Esophagus muscularis mucosa (tissue), 3 donors: ENCODE data around the gene PHGDH.

Experiments
- POLR2A ChIP-seq: fragments of 450-650 bp; IDR thresholded peaks from one replicate; pipeline ENCODE4 v1.6.1; 2017; ENCODE audit warnings: antibody characterized with exemption, moderate library complexity, mild to moderate bottlenecking, low read depth
- POLR2AphosphoS5 ChIP-seq, 2 donors: sonication (generic); formaldehyde crosslinking; IDR thresholded peaks; one replicate each; pipeline ENCODE4 v1.6.1; 2017; ENCODE audit warnings: antibody characterized with exemption in 2 of 2
- TF ChIP-seq, protein P1 (sequence below), 3 experiments: fragments of 200-600 bp in 2 of 3; fragments of 450-650 bp in 1 of 3; sonication (generic) in 2 of 3; IDR thresholded peaks; one replicate each; pipeline ENCODE4 v1.5.1; 2017 to 2019; ENCODE audit warnings: antibody characterized with exemption in 3 of 3, mild to moderate bottlenecking in 2 of 3, moderate library complexity in 1 of 3

GRCh38 chr1:119784191-119784781 is 72.6 kb downstream of the PHGDH start:
- TF ChIP-seq, protein P1, sequence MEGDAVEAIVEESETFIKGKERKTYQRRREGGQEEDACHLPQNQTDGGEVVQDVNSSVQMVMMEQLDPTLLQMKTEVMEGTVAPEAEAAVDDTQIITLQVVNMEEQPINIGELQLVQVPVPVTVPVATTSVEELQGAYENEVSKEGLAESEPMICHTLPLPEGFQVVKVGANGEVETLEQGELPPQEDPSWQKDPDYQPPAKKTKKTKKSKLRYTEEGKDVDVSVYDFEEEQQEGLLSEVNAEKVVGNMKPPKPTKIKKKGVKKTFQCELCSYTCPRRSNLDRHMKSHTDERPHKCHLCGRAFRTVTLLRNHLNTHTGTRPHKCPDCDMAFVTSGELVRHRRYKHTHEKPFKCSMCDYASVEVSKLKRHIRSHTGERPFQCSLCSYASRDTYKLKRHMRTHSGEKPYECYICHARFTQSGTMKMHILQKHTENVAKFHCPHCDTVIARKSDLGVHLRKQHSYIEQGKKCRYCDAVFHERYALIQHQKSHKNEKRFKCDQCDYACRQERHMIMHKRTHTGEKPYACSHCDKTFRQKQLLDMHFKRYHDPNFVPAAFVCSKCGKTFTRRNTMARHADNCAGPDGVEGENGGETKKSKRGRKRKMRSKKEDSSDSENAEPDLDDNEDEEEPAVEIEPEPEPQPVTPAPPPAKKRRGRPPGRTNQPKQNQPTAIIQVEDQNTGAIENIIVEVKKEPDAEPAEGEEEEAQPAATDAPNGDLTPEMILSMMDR (IDR thresholded peaks at IDR 0.05), result no peak
- TF ChIP-seq POLR2A, result no peak
- peak in 1 of 2 donors; percentile 18 for TF ChIP-seq POLR2AphosphoS5 (IDR thresholded peaks at IDR 0.05)
